ENCODE data around the gene PHF5A. TPM values are rescaled to one million over a fixed set of nuclear protein-coding genes. Genes with fewer than 3 reads are reported as not detected.

The PHF5A gene
- total RNA-seq, 3 donors from 2014 or later = 42.0 to 46.0 (median 43.8) TPM

- no peak for TF ChIP-seq POLR2AphosphoS5 (IDR thresholded peaks at IDR 0.05)
- no peak for TF ChIP-seq POLR2A (IDR thresholded peaks at IDR 0.05)
- TF ChIP-seq CTCF (IDR thresholded peaks at IDR 0.05) = no peak
- DNase-seq (ENCODE audit: low spot score in 2 of 2) = no peak
- Histone ChIP-seq H3K36me3 (no peaks in the 10 kb centered on the region), H3K27me3 (no peaks in the 10 kb centered on the region), H3K4me3 (no peak overlapping the region), H3K4me1 (peaks cover 0 to 10% of the 10 kb centered on the region in 2 donors), H3K27ac (peak overlapping the region in 1 of 2 donors; percentile 43), H3K9me3 (no peaks in the 10 kb centered on the region)
- intact Hi-C loops (cut with DNase I; ENCODE audit: low total_unique reads) = no loop called here
Observed at GRCh38 chr22:41513391-41513790, 44.9 kb upstream of the PHF5A start.

- H3K27me3 ChIP-seq = no peaks in the 10 kb centered on the region
- intact Hi-C loops (cut with DNase I; ENCODE audit: low total_unique reads) = no loop called here
- peak overlapping the region in 1 of 2 donors; percentile 43 for H3K27ac ChIP-seq
- H3K4me1 ChIP-seq = peaks cover 0 to 4% of the 10 kb centered on the region in 2 donors
- no peak overlapping the region for H3K4me3 ChIP-seq
- no peaks in the 10 kb centered on the region for H3K9me3 ChIP-seq
- no peaks in the 10 kb centered on the region for H3K36me3 ChIP-seq
- DNase-seq (ENCODE audit: low spot score in 2 of 2) = no peak
- no peak for TF ChIP-seq POLR2AphosphoS5 (IDR thresholded peaks at IDR 0.05)
- no peak for TF ChIP-seq CTCF (IDR thresholded peaks at IDR 0.05)
- TF ChIP-seq POLR2A (IDR thresholded peaks at IDR 0.05) = no peak
Observed at GRCh38 chr22:41512421-41513194, 44.1 kb upstream of the PHF5A start.

- peak overlapping the region; percentile 30 to 34 for H3K27ac ChIP-seq
- no peaks in the 10 kb centered on the region for H3K27me3 ChIP-seq
- no peaks in the 10 kb centered on the region for H3K9me3 ChIP-seq
- H3K36me3 ChIP-seq = no peaks in the 10 kb centered on the region
- H3K4me3 ChIP-seq = no peak overlapping the region
- H3K4me1 ChIP-seq = no peaks in the 10 kb centered on the region
- TF ChIP-seq POLR2A (IDR thresholded peaks at IDR 0.05) (no peak), POLR2AphosphoS5 (IDR thresholded peaks at IDR 0.05) (no peak), CTCF (IDR thresholded peaks at IDR 0.05) (no peak)
- DNase-seq (ENCODE audit: low spot score in 2 of 2) = no peak
- intact Hi-C loops (cut with DNase I; ENCODE audit: low total_unique reads) = no loop called here
Observed at GRCh38 chr22:41511521-41511968, 43.1 kb upstream of the PHF5A start.

- no peaks in the 10 kb centered on the region for H3K36me3 ChIP-seq
- peak overlapping the region in 1 of 2 donors; percentile 1 for H3K27ac ChIP-seq
- H3K27me3 ChIP-seq = no peaks in the 10 kb centered on the region
- DNase-seq (ENCODE audit: low spot score in 2 of 2) = no peak
- H3K4me3 ChIP-seq = no peak overlapping the region
- no peaks in the 10 kb centered on the region for H3K9me3 ChIP-seq
- TF ChIP-seq POLR2A (IDR thresholded peaks at IDR 0.05) = no peak
- no peak for TF ChIP-seq POLR2AphosphoS5 (IDR thresholded peaks at IDR 0.05)
- no peak for TF ChIP-seq CTCF (IDR thresholded peaks at IDR 0.05)
- no peaks in the 10 kb centered on the region for H3K4me1 ChIP-seq
- intact Hi-C loops (cut with DNase I; ENCODE audit: low total_unique reads) = no loop called here
Observed at GRCh38 chr22:41508770-41509170, 40.3 kb upstream of the PHF5A start.

- no peak for DNase-seq (ENCODE audit: low spot score in 2 of 2)
- Histone ChIP-seq H3K27me3 (no peaks in the 10 kb centered on the region), H3K4me1 (no peaks in the 10 kb centered on the region), H3K4me3 (no peak overlapping the region), H3K27ac (no peak overlapping the region), H3K9me3 (no peaks in the 10 kb centered on the region), H3K36me3 (no peaks in the 10 kb centered on the region)
- TF ChIP-seq POLR2AphosphoS5 (IDR thresholded peaks at IDR 0.05) = no peak
- TF ChIP-seq CTCF (IDR thresholded peaks at IDR 0.05) = no peak
- no peak for TF ChIP-seq POLR2A (IDR thresholded peaks at IDR 0.05)
- intact Hi-C loops (cut with DNase I; ENCODE audit: low total_unique reads) = no loop called here
Observed at GRCh38 chr22:41507330-41508063, 39.0 kb upstream of the PHF5A start.

Data from breast epithelium (tissue), 4 donors.